ENCODE results near the gene GRID2IP. TPM values are rescaled to one million over a fixed set of nuclear protein-coding genes. Genes with fewer than 3 reads are reported as not detected.
A peak's percentile ranks its signal among the peaks of the same experiment; 100 is the strongest.
"Not testable (repeated sequence)": the region's sequence is repeated elsewhere in the genome, so short reads cannot be mapped to it uniquely, and the experiment has no call there.

GRID2IP gene
- total RNA-seq, 1 experiment from 2014 or later, result 0.03 TPM

DNA sequence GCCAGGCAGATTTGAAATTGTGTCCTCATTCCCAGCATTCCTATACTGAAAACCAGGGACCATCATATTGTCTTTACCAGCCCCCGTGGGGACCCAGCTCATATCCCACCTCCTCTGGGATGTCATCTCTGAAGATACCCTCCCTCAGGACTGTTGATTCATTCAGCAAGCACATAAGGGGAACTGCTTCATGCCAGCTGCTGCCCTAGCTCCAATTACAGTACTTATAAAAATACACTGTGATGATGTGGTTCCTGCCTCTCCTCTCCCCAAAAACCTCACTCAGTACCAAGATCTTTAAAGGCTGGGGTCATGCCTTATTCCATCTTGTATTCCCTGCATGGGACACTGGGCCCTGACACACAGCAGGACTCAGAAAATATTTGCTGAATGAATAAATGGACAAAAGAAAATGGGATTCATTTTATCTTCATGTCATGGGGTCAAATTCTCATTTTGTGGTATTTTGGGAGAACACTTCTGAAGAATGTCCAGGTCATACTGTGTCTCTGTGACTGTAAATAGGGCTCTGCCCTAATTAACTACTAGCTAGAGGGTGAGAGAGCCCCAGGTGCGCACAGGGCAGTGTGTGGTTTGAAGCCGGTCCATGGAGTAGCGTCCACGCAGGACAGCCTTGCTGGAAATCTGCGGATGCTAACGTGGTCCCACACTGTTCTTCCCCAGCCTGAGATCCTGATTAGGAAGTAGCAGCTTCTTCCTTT lies 74.5 kb downstream of the GRID2IP start:
- no peak for DNase-seq (ENCODE audit: low read depth, low spot score)
- in situ Hi-C loops (cut with HindIII; ENCODE audit: low pct_unique_long_range_greater_than_20kb, low sequenced_read_pairs), result no loop called here

DNA sequence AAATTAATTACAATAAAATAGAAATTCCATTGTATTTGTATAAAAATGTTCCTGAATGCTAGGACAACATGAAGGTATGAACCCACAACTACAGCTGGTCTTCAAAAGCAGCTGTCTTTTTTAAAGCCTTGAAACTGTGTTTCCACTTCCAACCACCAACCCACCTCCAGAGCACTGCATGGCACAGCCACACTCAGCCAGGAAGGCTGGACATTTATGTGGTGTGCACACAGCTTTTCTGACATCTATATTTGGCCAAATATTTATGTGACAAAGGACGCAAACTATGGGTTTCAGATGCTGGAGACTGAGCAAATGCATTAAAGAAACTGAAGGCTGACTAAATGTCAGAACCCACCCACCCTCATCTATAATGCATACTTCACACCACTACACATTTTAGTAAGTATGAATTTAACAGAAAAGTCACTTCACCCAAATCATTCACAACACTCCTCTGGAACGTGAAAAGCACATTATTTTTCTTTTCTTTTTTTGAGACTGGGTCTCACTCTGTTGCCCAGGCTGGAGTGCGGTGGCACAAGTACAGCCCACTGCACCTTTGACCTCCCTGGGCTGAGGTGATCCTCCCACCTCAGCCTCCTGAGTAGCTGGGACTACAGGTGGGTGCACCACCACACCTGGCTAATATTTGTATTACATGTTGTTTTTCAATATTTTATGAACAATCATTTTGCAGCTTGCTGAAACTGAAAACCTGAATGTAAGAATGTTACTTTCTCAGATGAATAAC lies 75.7 kb downstream of the GRID2IP start:
- in situ Hi-C loops (cut with HindIII; ENCODE audit: low pct_unique_long_range_greater_than_20kb, low sequenced_read_pairs), result no loop called here
- no peak for DNase-seq (ENCODE audit: low read depth, low spot score)

DNA sequence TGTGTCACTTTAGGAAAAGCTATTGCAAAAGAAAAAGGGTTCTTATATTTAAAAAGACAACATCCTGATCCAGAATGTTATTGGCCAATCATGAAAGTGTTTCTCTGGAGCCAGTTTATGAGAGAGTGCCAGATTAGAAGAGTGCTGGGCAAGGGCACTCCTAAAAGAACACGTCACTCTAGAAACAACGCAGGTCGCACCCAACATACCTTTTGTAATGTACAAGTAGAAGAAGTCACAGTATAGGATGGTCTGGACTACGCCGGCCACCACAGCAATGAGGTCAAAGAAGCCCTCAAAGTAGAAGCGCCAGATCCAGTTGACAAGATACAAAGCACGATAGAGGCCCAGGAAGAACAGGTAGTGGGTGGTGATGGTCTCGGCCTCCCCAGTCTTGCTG lies 85.4 kb downstream of the GRID2IP start:
- in situ Hi-C loops (cut with HindIII; ENCODE audit: low pct_unique_long_range_greater_than_20kb, low sequenced_read_pairs), result no loop called here
- DNase-seq (ENCODE audit: low read depth, low spot score), result no peak

DNA sequence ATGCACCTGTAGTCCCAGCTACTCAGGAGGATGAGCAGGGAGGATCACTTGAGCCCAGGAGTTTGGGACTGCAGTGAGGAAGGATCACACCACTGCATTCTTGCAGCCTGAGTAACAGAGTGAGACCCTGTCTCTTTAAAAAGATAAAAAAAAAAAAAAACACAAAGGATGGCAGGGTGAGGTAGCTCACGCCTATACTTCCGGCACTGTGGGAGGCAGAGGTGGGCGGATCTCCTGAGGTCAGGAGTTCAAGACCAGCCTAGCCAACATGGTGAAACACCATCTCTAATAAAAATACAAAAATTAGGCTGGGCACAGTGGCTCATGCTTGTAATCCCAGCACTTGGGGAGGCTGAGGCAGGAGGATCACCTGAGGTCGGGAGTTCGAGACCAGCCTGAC lies 87.7 kb downstream of the GRID2IP start:
- in situ Hi-C loops (cut with HindIII; ENCODE audit: low pct_unique_long_range_greater_than_20kb, low sequenced_read_pairs); DNase-seq (ENCODE audit: low read depth, low spot score): not testable (repeated sequence)

DNA sequence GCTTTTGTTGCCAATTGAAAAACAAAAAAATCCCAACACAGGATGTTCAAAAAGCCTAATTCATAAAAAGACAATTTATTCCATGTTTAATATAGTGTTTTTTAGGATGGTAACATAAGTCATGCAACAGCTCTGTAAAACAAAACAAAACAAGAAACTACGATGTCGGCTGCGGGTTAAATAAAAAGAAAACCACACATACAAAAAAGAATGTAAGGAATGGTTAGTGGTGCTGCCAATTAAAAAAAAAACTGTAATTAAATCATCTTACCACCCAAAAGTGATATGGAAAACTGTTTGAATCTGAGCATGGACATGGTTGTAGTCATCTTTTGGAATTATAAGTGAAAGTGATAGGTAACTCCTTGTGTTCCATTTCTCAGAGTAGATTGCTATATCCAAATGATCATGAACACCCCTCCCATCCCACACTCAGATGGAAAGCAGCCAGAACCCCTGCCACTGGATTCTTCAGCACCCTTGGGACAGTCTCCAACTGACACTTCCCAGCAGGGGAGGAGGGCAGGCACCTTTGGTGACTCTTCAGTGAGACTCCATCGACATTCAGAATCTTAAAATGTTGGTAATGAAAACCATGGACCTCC lies 89.2 kb downstream of the GRID2IP start:
- no peak for DNase-seq (ENCODE audit: low read depth, low spot score)
- in situ Hi-C loops (cut with HindIII; ENCODE audit: low pct_unique_long_range_greater_than_20kb, low sequenced_read_pairs), result no loop called here

DNA sequence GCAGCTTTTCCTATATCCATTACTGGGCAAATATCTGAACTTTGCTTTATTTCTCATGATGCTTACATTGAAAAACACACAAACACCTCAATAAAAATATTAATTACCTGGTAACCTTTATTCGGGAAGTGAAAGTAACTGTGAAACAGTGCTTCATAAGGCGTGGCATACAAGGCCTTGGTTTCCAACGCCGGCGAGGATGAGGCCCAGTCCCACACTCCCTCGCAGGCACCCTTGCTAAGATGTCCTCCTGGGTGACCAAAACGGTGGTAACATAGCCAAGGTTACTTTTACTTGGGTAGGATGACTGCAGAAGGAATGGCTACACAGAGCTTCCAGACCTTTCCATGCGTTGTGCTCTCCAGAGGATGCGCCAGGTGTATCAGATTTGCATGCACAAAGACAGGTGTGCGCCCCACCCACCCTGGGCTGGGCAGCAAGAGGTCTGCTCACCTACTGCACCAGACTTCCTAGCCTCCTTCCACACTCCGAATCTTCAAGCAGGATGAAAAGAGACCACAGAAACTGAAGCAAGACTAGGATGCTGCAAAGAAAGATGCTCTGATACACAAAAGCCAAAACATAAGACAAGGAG lies 90.2 kb downstream of the GRID2IP start:
- DNase-seq (ENCODE audit: low read depth, low spot score), result no peak
- in situ Hi-C loops (cut with HindIII; ENCODE audit: low pct_unique_long_range_greater_than_20kb, low sequenced_read_pairs), result no loop called here

DNA sequence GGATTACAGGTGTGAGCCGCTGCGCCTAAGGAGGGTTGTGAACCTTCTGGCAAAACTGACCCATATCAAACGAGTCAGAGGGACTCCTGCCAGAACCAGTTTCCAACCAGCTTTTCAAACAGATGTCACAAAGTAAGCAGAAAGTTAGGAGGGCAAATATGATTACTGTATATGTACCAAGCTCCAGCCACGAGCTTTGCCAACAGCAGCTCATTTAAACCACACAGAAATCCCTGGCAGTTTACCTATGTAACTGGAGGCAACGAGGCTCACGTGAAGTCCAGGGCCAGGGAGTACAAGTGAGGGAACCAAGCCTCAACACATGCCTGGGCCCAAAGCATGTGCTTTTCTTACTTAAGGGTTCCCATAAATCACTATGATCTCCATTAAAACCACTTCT lies 91.0 kb downstream of the GRID2IP start:
- in situ Hi-C loops (cut with HindIII; ENCODE audit: low pct_unique_long_range_greater_than_20kb, low sequenced_read_pairs), result no loop called here
- no peak for DNase-seq (ENCODE audit: low read depth, low spot score)

DNA sequence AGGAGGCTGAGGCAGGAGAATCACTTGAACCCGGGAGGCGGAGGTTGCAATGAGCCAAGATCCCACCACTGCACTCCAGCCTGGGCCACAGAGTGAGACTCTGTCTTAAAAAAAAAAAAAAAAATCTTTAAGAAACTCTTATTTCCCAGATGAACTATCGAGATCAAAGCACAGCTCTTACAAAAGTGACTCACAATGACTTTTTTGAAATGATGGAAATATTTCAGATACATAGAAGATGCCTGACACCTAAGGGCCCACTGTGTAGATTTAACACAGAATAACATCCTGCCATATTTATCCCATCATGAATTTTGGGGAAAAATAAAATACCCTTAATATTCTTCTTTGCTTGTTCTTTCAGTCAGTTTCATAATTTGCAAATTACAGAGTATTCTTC lies 92.6 kb downstream of the GRID2IP start:
- in situ Hi-C loops (cut with HindIII; ENCODE audit: low pct_unique_long_range_greater_than_20kb, low sequenced_read_pairs), result not testable (repeated sequence)

DNA sequence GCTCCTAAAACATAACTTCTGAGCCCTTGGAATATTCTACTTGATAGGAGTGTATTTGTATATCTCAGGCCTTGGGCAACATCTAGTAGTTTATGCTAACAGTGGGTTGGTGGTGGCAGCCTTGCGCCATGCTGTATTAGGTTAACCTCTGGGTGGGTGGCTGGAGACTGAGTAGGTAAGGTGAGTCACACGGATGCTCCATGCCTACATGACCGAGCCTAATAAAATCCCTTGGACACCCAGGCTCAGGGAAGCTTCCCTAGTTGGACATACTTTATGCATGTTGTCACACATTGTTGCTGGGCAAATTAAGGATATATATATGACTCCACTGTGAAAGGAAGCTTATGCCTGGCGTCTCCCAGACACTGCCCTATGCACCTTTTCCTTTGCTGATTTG lies 97.5 kb downstream of the GRID2IP start:
- in situ Hi-C loops (cut with HindIII; ENCODE audit: low pct_unique_long_range_greater_than_20kb, low sequenced_read_pairs), result no loop called here
- no peak for DNase-seq (ENCODE audit: low read depth, low spot score)

More for the DNA sequence above, 92.6 kb downstream of the GRID2IP start:
- DNase-seq (ENCODE audit: low read depth, low spot score), result not testable (repeated sequence)

DNA sequence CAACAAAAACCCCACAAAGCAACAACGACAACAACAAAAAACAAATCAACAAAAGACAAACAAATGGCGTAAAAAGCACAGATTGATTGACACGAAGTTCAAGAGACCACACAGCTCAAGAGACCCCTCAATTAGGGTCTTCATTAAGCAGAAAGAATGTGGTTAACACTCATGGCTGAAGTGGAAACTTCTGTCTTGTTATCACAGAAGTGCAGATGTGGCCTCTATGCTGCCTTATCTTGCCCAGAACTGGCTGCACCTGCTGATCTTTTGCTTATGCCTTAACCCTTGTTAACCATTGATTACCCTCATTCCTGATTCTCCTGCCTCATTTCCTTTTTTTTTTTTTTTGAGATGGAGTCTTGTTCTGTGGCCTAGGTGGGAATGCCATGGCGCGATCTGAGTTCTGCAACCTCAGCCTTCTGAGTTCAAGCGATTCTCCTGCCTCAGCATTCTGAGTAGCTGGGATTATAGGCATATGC lies 100.0 kb downstream of the GRID2IP start:
- no peak for DNase-seq (ENCODE audit: low read depth, low spot score)
- in situ Hi-C loops (cut with HindIII; ENCODE audit: low pct_unique_long_range_greater_than_20kb, low sequenced_read_pairs), result no loop called here

DNA sequence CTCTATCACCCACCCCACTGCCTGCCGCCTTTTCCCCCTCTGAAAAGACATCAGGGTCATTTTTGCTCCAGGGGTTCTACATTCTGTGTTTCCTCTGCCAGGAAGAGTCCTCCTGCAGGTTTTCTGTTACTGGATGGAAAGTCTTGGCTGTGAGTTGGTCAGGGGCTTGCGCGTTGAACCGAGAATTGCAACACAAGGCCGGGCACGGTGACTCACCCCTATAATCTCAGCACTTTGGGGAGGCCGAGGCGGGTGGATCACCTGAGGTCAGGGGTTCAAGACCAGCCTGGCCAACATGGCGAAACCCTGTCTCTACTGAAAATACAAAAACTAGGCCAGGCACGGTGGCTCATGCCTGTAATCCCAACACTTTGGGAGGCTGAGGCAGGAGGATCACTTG lies 100.7 kb downstream of the GRID2IP start:
- in situ Hi-C loops (cut with HindIII; ENCODE audit: low pct_unique_long_range_greater_than_20kb, low sequenced_read_pairs); DNase-seq (ENCODE audit: low read depth, low spot score): not testable (repeated sequence)

DNA sequence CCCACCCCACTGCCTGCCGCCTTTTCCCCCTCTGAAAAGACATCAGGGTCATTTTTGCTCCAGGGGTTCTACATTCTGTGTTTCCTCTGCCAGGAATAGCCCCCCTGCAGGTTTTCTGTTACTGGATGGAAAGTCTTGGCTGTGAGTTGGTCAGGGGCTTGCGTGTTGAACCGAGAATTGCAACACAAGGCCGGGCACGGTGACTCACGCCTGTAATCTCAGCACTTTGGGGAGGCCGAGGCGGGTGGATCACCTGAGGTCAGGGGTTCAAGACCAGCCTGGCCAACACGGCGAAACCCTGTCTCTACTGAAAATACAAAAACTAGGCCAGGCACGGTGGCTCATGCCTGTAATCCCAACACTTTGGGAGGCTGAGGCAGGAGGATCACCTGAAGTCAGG lies 101.4 kb downstream of the GRID2IP start:
- in situ Hi-C loops (cut with HindIII; ENCODE audit: low pct_unique_long_range_greater_than_20kb, low sequenced_read_pairs); DNase-seq (ENCODE audit: low read depth, low spot score): not testable (repeated sequence)

DNA sequence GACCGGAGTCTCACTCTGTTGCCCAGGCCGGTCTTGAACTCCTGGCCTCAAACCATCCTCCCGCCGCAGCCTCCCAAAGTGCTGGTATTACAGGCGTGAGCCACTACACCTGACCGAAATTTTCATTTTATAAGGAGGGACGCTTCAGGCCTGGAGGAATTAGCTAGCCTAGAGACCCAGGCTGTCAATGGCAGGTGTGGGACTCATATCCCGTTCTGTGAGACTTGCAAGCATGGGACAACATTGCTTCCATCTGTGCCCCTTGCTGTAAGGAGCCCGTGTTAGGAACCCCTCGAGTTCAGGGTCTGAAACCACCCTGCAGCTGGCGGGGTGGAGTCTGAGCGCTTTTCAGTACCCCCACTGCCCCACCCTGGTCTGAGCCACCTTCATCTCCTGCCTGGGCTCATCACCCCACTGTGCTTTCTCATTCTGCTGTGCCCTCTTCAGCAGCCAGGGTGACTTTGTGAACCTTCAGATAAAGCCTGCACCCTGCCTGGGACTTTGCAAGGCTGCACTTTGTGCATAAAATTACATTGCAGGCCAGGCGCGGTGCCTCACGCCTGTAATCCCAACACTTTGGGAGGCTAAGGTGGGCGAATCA lies 102.2 kb downstream of the GRID2IP start:
- no peak for DNase-seq (ENCODE audit: low read depth, low spot score)
- in situ Hi-C loops (cut with HindIII; ENCODE audit: low pct_unique_long_range_greater_than_20kb, low sequenced_read_pairs), result no loop called here

DNA sequence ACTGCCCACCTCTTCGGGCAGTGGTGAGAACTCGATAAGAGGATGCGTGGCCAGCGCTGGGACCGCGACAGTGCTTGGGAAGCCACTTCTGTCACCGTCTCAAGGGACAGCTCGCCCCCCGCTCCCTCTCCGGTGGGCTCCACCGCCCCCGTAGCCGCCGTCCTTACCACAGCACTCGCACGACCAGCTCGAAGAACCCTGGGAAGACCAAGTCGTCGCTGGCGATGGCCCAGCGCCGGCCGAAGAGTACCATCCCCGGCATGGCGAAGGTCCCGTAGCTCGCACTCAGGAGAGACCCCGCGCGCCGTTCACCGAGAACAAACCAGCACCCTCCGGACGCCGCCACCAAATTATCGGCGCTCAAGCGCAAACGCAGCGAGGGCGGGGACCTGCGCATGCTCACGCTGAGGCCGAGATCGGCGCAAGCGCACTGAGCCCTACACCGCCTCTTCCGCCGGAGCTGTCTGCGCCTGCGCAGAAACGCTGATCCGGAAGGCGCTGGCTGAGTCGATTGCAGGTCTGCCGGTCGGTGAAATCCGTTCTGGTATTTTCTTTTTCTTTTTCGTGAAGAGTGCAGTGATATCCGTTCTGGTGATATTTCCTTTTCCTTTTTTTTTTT lies 103.6 kb downstream of the GRID2IP start, which contains the start of gene DAGLB:
TSS of gene DAGLB (minus strand) at position 374 of the 619 bp plus-strand sequence. CDS start at position 262, 112 bp downstream.
- in situ Hi-C loops (cut with HindIII; ENCODE audit: low pct_unique_long_range_greater_than_20kb, low sequenced_read_pairs), result no loop called here
- DNase-seq (ENCODE audit: low read depth, low spot score), result peak; percentile 95
